ENCODE results near the gene DYNLT4. TPM values are rescaled to one million over a fixed set of nuclear protein-coding genes. Genes with fewer than 3 reads are reported as not detected.

Gene DYNLT4
- total and polyA plus RNA-seq, 2 of the 13 experiments (the other 11 are each of a cell fraction or from before 2014, with no cell fraction given): 0.77 TPM; not detected in 1

DNA sequence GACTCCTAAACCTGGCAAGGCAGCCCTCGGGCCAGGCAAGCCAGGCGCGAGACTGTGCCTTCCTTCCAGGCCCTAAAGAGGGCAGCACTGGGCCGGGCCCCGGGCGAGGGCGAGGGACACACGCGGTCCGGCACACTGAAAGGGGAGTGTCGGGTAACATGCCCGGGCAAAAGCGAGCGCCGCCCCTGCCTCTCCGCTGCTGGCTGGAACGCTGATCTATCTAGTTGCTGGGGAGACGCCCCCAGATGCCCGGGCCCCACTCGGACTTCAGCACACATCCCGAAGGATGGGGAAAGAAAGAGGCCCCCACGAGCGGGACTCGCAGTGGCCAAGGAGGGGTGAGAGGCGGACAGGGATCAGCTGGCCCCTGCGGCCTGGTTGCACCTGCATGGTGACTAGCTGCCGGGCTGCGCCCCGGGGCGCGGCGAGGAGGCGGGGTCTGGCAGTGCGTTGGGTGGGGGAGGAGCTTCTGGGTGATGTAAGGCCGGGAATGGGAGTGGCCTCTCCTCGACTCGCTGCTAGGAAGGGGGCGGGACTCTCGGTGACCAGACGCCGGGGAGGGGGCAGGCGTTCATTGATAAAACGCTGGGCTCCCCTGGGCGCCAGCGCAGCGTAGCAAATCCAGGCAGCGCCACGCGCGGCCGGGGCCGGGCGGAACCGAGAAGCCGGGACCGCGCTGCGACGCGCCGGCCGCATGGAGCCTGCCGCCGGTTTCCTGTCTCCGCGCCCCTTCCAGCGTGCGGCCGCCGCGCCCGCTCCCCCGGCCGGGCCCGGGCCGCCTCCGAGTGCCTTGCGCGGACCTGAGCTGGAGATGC lies 7.2 kb downstream of the DYNLT4 start, which contains the start of gene PLK3 (continued):
- TF ChIP-seq, protein P1, sequence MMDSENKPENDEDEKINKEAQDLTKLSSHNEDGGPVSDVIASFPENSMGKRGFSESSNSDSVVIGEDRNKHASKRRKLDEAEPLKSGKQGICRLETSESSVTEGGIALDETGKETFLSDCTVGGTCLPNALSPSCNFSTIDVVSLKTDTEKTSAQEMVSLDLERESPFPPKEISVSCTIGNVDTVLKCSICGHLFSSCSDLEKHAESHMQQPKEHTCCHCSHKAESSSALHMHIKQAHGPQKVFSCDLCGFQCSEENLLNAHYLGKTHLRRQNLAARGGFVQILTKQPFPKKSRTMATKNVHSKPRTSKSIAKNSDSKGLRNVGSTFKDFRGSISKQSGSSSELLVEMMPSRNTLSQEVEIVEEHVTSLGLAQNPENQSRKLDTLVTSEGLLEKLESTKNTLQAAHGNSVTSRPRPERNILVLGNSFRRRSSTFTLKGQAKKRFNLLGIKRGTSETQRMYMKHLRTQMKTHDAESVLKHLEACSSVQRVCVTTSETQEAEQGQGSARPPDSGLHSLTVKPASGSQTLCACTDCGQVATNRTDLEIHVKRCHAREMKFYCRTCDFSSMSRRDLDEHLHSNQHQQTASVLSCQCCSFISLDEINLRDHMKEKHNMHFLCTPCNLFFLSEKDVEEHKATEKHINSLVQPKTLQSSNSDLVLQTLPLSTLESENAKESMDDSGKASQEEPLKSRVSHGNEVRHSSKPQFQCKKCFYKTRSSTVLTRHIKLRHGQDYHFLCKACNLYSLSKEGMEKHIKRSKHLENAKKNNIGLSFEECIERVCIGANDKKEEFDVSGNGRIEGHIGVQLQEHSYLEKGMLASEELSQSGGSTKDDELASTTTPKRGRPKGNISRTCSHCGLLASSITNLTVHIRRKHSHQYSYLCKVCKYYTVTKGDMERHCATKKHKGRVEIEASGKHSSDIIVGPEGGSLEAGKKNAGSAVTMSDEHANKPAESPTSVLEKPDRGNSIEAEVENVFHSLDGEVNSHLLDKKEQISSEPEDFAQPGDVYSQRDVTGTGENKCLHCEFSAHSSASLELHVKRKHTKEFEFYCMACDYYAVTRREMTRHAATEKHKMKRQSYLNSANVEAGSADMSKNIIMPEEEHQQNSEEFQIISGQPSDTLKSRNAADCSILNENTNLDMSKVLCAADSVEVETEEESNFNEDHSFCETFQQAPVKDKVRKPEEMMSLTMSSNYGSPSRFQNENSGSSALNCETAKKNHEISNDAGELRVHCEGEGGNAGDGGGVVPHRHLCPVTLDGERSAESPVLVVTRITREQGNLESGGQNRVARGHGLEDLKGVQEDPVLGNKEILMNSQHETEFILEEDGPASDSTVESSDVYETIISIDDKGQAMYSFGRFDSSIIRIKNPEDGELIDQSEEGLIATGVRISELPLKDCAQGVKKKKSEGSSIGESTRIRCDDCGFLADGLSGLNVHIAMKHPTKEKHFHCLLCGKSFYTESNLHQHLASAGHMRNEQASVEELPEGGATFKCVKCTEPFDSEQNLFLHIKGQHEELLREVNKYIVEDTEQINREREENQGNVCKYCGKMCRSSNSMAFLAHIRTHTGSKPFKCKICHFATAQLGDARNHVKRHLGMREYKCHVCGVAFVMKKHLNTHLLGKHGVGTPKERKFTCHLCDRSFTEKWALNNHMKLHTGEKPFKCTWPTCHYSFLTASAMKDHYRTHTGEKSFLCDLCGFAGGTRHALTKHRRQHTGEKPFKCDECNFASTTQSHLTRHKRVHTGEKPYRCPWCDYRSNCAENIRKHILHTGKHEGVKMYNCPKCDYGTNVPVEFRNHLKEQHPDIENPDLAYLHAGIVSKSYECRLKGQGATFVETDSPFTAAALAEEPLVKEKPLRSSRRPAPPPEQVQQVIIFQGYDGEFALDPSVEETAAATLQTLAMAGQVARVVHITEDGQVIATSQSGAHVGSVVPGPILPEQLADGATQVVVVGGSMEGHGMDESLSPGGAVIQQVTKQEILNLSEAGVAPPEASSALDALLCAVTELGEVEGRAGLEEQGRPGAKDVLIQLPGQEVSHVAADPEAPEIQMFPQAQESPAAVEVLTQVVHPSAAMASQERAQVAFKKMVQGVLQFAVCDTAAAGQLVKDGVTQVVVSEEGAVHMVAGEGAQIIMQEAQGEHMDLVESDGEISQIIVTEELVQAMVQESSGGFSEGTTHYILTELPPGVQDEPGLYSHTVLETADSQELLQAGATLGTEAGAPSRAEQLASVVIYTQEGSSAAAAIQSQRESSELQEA (CRISPR knock-in tag; IDR thresholded peaks at IDR 0.05; ENCODE audit: not compliant biosample characterization): peak; percentile 62
- TF ChIP-seq, protein P2, sequence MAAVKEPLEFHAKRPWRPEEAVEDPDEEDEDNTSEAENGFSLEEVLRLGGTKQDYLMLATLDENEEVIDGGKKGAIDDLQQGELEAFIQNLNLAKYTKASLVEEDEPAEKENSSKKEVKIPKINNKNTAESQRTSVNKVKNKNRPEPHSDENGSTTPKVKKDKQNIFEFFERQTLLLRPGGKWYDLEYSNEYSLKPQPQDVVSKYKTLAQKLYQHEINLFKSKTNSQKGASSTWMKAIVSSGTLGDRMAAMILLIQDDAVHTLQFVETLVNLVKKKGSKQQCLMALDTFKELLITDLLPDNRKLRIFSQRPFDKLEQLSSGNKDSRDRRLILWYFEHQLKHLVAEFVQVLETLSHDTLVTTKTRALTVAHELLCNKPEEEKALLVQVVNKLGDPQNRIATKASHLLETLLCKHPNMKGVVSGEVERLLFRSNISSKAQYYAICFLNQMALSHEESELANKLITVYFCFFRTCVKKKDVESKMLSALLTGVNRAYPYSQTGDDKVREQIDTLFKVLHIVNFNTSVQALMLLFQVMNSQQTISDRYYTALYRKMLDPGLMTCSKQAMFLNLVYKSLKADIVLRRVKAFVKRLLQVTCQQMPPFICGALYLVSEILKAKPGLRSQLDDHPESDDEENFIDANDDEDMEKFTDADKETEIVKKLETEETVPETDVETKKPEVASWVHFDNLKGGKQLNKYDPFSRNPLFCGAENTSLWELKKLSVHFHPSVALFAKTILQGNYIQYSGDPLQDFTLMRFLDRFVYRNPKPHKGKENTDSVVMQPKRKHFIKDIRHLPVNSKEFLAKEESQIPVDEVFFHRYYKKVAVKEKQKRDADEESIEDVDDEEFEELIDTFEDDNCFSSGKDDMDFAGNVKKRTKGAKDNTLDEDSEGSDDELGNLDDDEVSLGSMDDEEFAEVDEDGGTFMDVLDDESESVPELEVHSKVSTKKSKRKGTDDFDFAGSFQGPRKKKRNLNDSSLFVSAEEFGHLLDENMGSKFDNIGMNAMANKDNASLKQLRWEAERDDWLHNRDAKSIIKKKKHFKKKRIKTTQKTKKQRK (IDR thresholded peaks at IDR 0.05; ENCODE audit: low read length): no peak
- TF ChIP-seq MBD4 (IDR thresholded peaks at IDR 0.05; ENCODE audit: borderline replicate concordance, low read length) (no peak), ZFAT (CRISPR knock-in tag; conservative IDR thresholded peaks at IDR 0.05) (no peak), ZFY (CRISPR knock-in tag; IDR thresholded peaks at IDR 0.05) (peak; percentile 88)
- TF ChIP-seq, protein P3, sequence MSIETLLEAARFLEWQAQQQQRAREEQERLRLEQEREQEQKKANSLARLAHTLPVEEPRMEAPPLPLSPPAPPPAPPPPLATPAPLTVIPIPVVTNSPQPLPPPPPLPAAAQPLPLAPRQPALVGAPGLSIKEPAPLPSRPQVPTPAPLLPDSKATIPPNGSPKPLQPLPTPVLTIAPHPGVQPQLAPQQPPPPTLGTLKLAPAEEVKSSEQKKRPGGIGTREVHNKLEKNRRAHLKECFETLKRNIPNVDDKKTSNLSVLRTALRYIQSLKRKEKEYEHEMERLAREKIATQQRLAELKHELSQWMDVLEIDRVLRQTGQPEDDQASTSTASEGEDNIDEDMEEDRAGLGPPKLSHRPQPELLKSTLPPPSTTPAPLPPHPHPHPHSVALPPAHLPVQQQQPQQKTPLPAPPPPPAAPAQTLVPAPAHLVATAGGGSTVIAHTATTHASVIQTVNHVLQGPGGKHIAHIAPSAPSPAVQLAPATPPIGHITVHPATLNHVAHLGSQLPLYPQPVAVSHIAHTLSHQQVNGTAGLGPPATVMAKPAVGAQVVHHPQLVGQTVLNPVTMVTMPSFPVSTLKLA (IDR thresholded peaks at IDR 0.05): peak; percentile 74
- TF ChIP-seq, protein P4, sequence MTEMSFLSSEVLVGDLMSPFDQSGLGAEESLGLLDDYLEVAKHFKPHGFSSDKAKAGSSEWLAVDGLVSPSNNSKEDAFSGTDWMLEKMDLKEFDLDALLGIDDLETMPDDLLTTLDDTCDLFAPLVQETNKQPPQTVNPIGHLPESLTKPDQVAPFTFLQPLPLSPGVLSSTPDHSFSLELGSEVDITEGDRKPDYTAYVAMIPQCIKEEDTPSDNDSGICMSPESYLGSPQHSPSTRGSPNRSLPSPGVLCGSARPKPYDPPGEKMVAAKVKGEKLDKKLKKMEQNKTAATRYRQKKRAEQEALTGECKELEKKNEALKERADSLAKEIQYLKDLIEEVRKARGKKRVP (CRISPR knock-in tag; IDR thresholded peaks at IDR 0.05): peak in 1 of 2 experiments; percentile 89; a peak in 2 of 4 replicates
